Measurements from ENCODE around the gene OTP. TPM values are rescaled to one million over a fixed set of nuclear protein-coding genes. Genes with fewer than 3 reads are reported as not detected.

Gene OTP
- total RNA-seq, 4 donors from 2014 or later: not detected

- no peak for TF ChIP-seq POLR2A (IDR thresholded peaks at IDR 0.05)
- TF ChIP-seq CTCF (IDR thresholded peaks at IDR 0.05): no peak
- no peak for DNase-seq (ENCODE audit: low spot score in 2 of 2)
- intact Hi-C loops (cut with DNase I; ENCODE audit: low total_unique reads): no loop called here
- H3K4me3 ChIP-seq (ENCODE audit: low read depth, poor library complexity, severe bottlenecking): no peak overlapping the region
Measured at GRCh38 chr5:77662635-77663034, 24.1 kb upstream of the OTP start.

- DNase-seq (ENCODE audit: low spot score in 2 of 2): no peak
- no peak overlapping the region for H3K4me3 ChIP-seq (ENCODE audit: low read depth, poor library complexity, severe bottlenecking)
- intact Hi-C loops (cut with DNase I; ENCODE audit: low total_unique reads): no loop called here
- TF ChIP-seq POLR2A (IDR thresholded peaks at IDR 0.05): no peak
- TF ChIP-seq CTCF (IDR thresholded peaks at IDR 0.05): no peak
Measured at GRCh38 chr5:77658662-77659061, 20.1 kb upstream of the OTP start.

- intact Hi-C loops (cut with DNase I; ENCODE audit: low total_unique reads): no loop called here
- no peak for DNase-seq (ENCODE audit: low spot score in 2 of 2)
- WGBS, 2 donors: 40 to 43% methylated on average over 2 of the region's 2 CpGs
Measured at GRCh38 chr5:77651343-77651742, 12.8 kb upstream of the OTP start.

GRCh38 chr5:77650686-77651085 is 12.2 kb upstream of the OTP start:
- no peak overlapping the region for H3K4me3 ChIP-seq (ENCODE audit: low read depth, poor library complexity, severe bottlenecking)
- 33 to 63% methylated on average over 1 of the region's 1 CpG for WGBS, 2 donors
- no peak for DNase-seq (ENCODE audit: low spot score in 2 of 2)
- TF ChIP-seq POLR2A (IDR thresholded peaks at IDR 0.05) (no peak), CTCF (IDR thresholded peaks at IDR 0.05) (no peak)
- intact Hi-C loops (cut with DNase I; ENCODE audit: low total_unique reads): no loop called here

More at GRCh38 chr5:77651343-77651742, 12.8 kb upstream of the OTP start:
- TF ChIP-seq POLR2A (IDR thresholded peaks at IDR 0.05) (no peak), CTCF (IDR thresholded peaks at IDR 0.05) (no peak)
- no peak overlapping the region for H3K4me3 ChIP-seq (ENCODE audit: low read depth, poor library complexity, severe bottlenecking)

GRCh38 chr5:77649776-77650175 is 11.3 kb upstream of the OTP start:
- no peak overlapping the region for H3K4me3 ChIP-seq (ENCODE audit: low read depth, poor library complexity, severe bottlenecking)
- WGBS, 2 donors: 88 to 94% methylated on average over 2 of the region's 2 CpGs
- no peak for DNase-seq (ENCODE audit: low spot score in 2 of 2)
- intact Hi-C loops (cut with DNase I; ENCODE audit: low total_unique reads): no loop called here
- no peak for TF ChIP-seq POLR2A (IDR thresholded peaks at IDR 0.05)

- intact Hi-C loops (cut with DNase I; ENCODE audit: low total_unique reads): no loop called here
Measured at GRCh38 chr5:77645995-77646639, 7.6 kb upstream of the OTP start.

More at GRCh38 chr5:77645995-77646639, 7.6 kb upstream of the OTP start:
- WGBS, 2 donors: 44 to 49% methylated on average over 11 of the region's 11 CpGs
- no peak for TF ChIP-seq CTCF (IDR thresholded peaks at IDR 0.05)
- TF ChIP-seq POLR2A (IDR thresholded peaks at IDR 0.05): no peak
- no peak overlapping the region for H3K4me3 ChIP-seq (ENCODE audit: low read depth, poor library complexity, severe bottlenecking)
- DNase-seq (ENCODE audit: low spot score in 2 of 2): no peak

Measured in lower leg skin (tissue), 4 donors.